Uterus (tissue), 4 donors: ENCODE measurements around the gene ZDHHC3. TPM values are rescaled to one million over a fixed set of nuclear protein-coding genes. Genes with fewer than 3 reads are reported as not detected.

ENCODE experiments used
- DNase-seq, 2 donors: peaks; one replicate each; pipeline ENCODE4 v3.0.0-alpha.2; 2019 to 2020
- H3K27ac ChIP-seq, 2 donors: fragments of 200-600 bp; sonication (generic); 1 replicate in 1 of 2; 2 replicates in 1 of 2; pipeline ENCODE4 v1.5.1; 2016 to 2018
- H3K27me3 ChIP-seq, 2 donors: fragments of 200-600 bp; sonication (generic); one replicate each; pipeline ENCODE4 v1.5.1; 2018 to 2019; ENCODE audit warnings: control low read depth in 1 of 2
- H3K36me3 ChIP-seq, 2 donors: fragments of 200-600 bp; sonication (generic); one replicate each; pipeline ENCODE4 v1.5.1; 2019; ENCODE audit warnings: control low read depth in 1 of 2
- H3K4me1 ChIP-seq, 2 donors: fragments of 200-600 bp; sonication (generic); one replicate each; pipeline ENCODE4 v1.5.1; 2018 to 2019; ENCODE audit warnings: control low read depth in 1 of 2
- H3K4me3 ChIP-seq, 2 donors: fragments of 200-600 bp; sonication (generic); 1 replicate in 1 of 2; 2 replicates in 1 of 2; pipeline ENCODE4 v1.5.1; 2018 to 2019; ENCODE audit warnings: mild to moderate bottlenecking in 1 of 2
- H3K9me3 ChIP-seq, 2 donors: fragments of 200-600 bp; sonication (generic); one replicate each; pipeline ENCODE4 v1.5.1; 2019; ENCODE audit warnings: control low read depth in 1 of 2
- CTCF ChIP-seq, 4 experiments: fragments of 200-600 bp in 2 of 4; fragments of 450-650 bp in 2 of 4; sonication (generic) in 2 of 4; IDR thresholded peaks; one replicate each; pipeline ENCODE4 v1.5.1; 2016 to 2019; ENCODE audit warnings: antibody characterized with exemption in 4 of 4, mild to moderate bottlenecking in 2 of 4, moderate library complexity in 1 of 4
- POLR2A ChIP-seq, 2 donors: fragments of 450-650 bp; IDR thresholded peaks; one replicate each; pipeline ENCODE4 v1.6.1; 2016; ENCODE audit warnings: antibody characterized with exemption in 2 of 2, mild to moderate bottlenecking in 1 of 2, moderate library complexity in 1 of 2
- intact Hi-C: fragments of 100-400 bp; cut with DNase I; formaldehyde crosslinking; loops from one replicate; pipeline ENCODE4 v1.15.1; 2023; ENCODE audit warnings: low total_unique reads
- total RNA-seq, 4 donors: library from RNA; depleted of rRNA in 3 of 4; stranded (reverse); fragments of >200 nt in 3 of 4; gene quantifications; one replicate each; pipeline versions ENCODE4 v1.1.0 to v1.2.4, GENCODE V29; 2014 to 2023
- donor health status: DM: yes; HTN: yes; CAD: no.

Gene ZDHHC3
- total RNA-seq, 4 donors from 2014 or later: 29.7 to 76.2 (median 56.2) TPM

DNA sequence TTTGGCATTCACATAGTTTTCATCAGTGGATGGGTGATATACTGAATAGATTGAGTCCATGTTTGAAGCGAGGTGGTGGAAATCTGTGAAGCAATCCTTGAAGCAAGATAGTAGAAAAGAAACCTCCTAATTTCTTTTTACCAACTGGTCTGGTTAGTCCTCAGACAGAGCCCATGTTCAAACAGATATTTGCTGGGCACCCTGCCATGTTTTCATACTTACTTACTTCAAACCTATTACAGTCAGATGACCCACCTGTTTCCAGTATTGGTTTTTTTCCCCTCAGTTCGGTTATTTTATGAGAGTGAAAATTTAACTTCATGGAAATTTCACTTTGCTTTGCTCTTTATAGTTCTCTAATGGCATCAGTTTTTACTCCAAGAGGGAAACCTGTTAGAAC lies 23.8 kb upstream of the ZDHHC3 start:
- H3K27me3 ChIP-seq: no peaks in the 10 kb centered on the region
- H3K4me1 ChIP-seq: no peaks in the 10 kb centered on the region
- intact Hi-C loops: no loop called here
- TF ChIP-seq POLR2A (IDR thresholded peaks at IDR 0.05): no peak
- no peak for TF ChIP-seq CTCF (IDR thresholded peaks at IDR 0.05)
- H3K9me3 ChIP-seq: no peaks in the 10 kb centered on the region
- no peak for DNase-seq
- no peak overlapping the region for H3K27ac ChIP-seq
- no peaks in the 10 kb centered on the region for H3K36me3 ChIP-seq
- H3K4me3 ChIP-seq: no peak overlapping the region

DNA sequence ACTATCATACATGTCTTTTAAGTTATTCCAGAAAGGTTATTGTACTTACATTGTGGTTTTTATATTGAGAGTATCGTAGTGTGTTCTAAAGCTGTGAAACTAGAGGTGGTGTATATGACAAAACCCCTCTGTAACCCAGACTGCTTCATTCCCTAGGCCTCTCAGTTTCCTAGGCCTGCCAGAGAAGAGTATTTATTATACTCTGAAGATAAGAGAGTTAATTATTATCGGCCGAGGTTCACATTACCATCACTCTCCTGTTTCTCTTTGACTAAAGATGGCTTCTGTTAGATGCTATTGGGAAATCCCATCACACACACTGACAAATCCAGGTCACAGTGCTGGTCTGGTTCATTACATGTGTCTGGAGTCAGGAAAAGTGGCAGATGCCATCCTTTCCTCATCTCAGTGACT lies 20.6 kb upstream of the ZDHHC3 start:
- Histone ChIP-seq H3K9me3 (no peaks in the 10 kb centered on the region), H3K4me1 (no peaks in the 10 kb centered on the region), H3K4me3 (no peak overlapping the region), H3K27ac (peak overlapping the region; percentile 3 to 52), H3K27me3 (no peaks in the 10 kb centered on the region), H3K36me3 (no peaks in the 10 kb centered on the region)
- TF ChIP-seq CTCF (IDR thresholded peaks at IDR 0.05) (no peak), POLR2A (IDR thresholded peaks at IDR 0.05) (no peak)
- no peak for DNase-seq
- intact Hi-C loops: no loop called here

DNA sequence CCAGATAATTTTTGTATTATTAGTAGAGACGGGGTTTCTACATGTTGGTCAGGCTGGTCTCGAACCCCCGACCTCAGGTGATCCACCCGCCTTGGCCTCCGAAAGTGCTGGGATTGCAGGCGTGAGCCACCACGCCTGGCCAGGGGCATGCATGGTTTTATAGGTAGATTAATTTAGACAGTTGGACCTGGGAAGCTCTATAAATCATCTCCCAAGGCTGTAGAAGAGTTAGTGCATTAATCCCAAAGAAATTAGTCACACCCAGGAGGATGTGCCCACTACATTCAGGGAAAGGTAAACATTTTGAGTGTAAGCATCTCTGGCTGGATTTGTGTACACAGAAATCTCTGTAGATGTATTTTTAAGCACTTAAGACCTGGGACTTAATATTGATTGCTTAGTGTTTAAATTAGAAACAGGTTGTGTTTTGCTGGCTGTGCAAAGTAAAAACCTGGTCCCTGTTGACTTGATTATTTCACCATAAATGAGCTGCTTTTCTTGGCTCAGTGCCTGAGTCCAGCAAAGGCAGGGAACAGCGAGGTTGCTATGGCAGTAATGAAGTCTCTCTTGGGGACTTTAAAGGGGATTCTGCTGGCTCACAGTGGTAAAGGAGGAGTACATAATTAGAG lies 19.3 kb upstream of the ZDHHC3 start:
- DNase-seq: peak; percentile 32 to 49
- Histone ChIP-seq H3K36me3 (no peaks in the 10 kb centered on the region), H3K4me3 (no peak overlapping the region), H3K9me3 (no peaks in the 10 kb centered on the region), H3K4me1 (no peaks in the 10 kb centered on the region), H3K27ac (peak overlapping the region; percentile 43 to 52), H3K27me3 (no peaks in the 10 kb centered on the region)
- no peak for TF ChIP-seq CTCF (IDR thresholded peaks at IDR 0.05)
- no peak for TF ChIP-seq POLR2A (IDR thresholded peaks at IDR 0.05)
- intact Hi-C loops: no loop called here

DNA sequence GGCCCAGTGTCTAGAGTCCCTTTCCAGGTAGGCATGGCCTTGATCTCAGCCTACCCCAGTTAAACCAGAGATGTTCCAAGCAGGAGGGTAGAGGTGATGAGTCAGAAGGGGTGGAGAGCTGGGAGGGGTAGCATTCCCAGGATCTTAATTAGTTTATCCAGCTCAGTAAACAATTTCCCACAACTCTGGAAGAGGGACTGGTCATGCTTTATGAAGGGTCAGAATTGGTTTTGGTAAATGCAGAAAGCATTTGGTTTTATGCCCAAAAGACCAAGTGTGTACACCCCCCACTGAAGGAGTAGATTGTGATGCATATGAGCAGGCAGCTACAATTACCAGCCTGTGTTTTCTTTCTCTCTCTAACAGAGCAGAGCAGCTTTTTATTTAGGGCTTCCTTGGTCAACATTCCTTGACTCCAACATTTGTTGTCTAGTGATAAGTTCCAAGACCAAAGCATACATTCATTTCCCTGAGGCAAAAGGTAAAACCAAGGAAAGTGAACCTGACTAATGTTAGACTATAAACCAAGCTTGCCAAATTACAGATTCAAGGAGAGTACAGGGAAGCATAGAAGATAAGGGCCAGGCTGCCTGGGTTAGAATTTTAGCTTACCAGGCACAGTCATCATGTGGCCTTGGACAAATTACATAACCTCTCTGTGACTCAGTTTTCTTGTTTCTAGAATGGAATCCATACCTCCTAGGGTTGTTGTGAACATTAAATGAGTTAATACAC lies 17.7 kb upstream of the ZDHHC3 start:
- intact Hi-C loops: no loop called here
- H3K27ac ChIP-seq: no peak overlapping the region

More for the DNA sequence above, 17.7 kb upstream of the ZDHHC3 start:
- H3K9me3 ChIP-seq: no peaks in the 10 kb centered on the region
- H3K36me3 ChIP-seq: no peaks in the 10 kb centered on the region
- H3K27me3 ChIP-seq: no peaks in the 10 kb centered on the region
- no peak overlapping the region for H3K4me3 ChIP-seq
- TF ChIP-seq CTCF (IDR thresholded peaks at IDR 0.05): no peak
- TF ChIP-seq POLR2A (IDR thresholded peaks at IDR 0.05): no peak
- no peak for DNase-seq
- H3K4me1 ChIP-seq: no peaks in the 10 kb centered on the region
